Measurements from ENCODE around the gene VAMP1. TPM values are rescaled to one million over a fixed set of nuclear protein-coding genes. Genes with fewer than 3 reads are reported as not detected.

VAMP1 gene
- total and polyA plus RNA-seq, 9 of the 15 experiments (the other 6 are each of a cell fraction or from before 2014, with no cell fraction given): 0.76 to 13.2 (median 4.2) TPM

DNA sequence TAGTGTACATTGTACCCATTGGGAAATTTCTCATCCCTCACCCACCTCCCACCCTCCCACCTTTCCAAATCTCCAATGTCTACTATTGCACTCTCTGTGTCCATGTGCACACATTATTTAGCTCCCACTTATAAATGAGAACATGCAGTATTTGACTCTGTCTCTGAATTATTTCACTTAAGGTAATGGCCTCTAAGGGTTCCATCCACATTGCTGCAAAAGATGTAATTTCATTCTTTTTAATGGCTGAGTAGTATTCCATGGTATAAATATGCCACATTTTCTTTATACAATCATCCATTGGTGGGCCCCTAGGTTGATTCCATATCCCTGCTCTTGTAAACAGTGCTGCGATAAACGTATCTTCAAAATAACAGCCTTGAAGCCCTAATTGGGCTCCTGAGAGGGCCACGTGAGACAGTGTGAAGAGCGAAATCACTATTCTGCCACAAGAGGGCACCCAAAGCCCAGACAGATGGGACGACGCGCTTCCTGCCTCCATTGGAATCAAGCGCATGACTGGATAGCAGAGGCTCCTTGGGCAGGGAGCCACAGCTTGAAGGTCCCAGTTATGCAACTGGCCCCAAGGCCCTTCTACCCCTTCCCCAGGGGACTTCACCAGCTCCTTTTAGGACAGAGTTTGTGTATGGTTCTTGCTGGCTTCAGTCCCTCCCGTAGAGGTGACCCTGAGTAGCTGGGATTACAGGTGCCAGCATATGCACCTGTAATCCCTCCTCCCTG, 47.0 kb downstream of the VAMP1 start (continued):
- TF ChIP-seq TEAD4 (IDR thresholded peaks at IDR 0.05; ENCODE audit: low read length): peak; percentile 32; the same call in 1 of the 2 replicates
- TF ChIP-seq TEAD4 (CRISPR knock-in tag; IDR thresholded peaks at IDR 0.05; ENCODE audit: borderline replicate concordance): no peak
- TF ChIP-seq YY1 (IDR thresholded peaks at IDR 0.05; ENCODE audit: borderline replicate concordance in 1 of 3, control insufficient read depth in 1 of 3, extremely low read depth in 1 of 3, insufficient read depth in 3 of 3, insufficient read length in 1 of 3, insufficient replicate concordance in 2 of 3, low read depth in 1 of 3, low read length in 2 of 3): peak in 2 of 3 experiments; percentile 47 to 71
- TF ChIP-seq, protein P1, sequence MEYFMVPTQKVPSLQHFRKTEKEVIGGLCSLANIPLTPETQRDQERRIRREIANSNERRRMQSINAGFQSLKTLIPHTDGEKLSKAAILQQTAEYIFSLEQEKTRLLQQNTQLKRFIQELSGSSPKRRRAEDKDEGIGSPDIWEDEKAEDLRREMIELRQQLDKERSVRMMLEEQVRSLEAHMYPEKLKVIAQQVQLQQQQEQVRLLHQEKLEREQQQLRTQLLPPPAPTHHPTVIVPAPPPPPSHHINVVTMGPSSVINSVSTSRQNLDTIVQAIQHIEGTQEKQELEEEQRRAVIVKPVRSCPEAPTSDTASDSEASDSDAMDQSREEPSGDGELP (CRISPR knock-in tag; IDR thresholded peaks at IDR 0.05; ENCODE audit: borderline replicate concordance): peak; percentile 51; the same call in 1 of the 2 replicates
- TF ChIP-seq, protein P2, sequence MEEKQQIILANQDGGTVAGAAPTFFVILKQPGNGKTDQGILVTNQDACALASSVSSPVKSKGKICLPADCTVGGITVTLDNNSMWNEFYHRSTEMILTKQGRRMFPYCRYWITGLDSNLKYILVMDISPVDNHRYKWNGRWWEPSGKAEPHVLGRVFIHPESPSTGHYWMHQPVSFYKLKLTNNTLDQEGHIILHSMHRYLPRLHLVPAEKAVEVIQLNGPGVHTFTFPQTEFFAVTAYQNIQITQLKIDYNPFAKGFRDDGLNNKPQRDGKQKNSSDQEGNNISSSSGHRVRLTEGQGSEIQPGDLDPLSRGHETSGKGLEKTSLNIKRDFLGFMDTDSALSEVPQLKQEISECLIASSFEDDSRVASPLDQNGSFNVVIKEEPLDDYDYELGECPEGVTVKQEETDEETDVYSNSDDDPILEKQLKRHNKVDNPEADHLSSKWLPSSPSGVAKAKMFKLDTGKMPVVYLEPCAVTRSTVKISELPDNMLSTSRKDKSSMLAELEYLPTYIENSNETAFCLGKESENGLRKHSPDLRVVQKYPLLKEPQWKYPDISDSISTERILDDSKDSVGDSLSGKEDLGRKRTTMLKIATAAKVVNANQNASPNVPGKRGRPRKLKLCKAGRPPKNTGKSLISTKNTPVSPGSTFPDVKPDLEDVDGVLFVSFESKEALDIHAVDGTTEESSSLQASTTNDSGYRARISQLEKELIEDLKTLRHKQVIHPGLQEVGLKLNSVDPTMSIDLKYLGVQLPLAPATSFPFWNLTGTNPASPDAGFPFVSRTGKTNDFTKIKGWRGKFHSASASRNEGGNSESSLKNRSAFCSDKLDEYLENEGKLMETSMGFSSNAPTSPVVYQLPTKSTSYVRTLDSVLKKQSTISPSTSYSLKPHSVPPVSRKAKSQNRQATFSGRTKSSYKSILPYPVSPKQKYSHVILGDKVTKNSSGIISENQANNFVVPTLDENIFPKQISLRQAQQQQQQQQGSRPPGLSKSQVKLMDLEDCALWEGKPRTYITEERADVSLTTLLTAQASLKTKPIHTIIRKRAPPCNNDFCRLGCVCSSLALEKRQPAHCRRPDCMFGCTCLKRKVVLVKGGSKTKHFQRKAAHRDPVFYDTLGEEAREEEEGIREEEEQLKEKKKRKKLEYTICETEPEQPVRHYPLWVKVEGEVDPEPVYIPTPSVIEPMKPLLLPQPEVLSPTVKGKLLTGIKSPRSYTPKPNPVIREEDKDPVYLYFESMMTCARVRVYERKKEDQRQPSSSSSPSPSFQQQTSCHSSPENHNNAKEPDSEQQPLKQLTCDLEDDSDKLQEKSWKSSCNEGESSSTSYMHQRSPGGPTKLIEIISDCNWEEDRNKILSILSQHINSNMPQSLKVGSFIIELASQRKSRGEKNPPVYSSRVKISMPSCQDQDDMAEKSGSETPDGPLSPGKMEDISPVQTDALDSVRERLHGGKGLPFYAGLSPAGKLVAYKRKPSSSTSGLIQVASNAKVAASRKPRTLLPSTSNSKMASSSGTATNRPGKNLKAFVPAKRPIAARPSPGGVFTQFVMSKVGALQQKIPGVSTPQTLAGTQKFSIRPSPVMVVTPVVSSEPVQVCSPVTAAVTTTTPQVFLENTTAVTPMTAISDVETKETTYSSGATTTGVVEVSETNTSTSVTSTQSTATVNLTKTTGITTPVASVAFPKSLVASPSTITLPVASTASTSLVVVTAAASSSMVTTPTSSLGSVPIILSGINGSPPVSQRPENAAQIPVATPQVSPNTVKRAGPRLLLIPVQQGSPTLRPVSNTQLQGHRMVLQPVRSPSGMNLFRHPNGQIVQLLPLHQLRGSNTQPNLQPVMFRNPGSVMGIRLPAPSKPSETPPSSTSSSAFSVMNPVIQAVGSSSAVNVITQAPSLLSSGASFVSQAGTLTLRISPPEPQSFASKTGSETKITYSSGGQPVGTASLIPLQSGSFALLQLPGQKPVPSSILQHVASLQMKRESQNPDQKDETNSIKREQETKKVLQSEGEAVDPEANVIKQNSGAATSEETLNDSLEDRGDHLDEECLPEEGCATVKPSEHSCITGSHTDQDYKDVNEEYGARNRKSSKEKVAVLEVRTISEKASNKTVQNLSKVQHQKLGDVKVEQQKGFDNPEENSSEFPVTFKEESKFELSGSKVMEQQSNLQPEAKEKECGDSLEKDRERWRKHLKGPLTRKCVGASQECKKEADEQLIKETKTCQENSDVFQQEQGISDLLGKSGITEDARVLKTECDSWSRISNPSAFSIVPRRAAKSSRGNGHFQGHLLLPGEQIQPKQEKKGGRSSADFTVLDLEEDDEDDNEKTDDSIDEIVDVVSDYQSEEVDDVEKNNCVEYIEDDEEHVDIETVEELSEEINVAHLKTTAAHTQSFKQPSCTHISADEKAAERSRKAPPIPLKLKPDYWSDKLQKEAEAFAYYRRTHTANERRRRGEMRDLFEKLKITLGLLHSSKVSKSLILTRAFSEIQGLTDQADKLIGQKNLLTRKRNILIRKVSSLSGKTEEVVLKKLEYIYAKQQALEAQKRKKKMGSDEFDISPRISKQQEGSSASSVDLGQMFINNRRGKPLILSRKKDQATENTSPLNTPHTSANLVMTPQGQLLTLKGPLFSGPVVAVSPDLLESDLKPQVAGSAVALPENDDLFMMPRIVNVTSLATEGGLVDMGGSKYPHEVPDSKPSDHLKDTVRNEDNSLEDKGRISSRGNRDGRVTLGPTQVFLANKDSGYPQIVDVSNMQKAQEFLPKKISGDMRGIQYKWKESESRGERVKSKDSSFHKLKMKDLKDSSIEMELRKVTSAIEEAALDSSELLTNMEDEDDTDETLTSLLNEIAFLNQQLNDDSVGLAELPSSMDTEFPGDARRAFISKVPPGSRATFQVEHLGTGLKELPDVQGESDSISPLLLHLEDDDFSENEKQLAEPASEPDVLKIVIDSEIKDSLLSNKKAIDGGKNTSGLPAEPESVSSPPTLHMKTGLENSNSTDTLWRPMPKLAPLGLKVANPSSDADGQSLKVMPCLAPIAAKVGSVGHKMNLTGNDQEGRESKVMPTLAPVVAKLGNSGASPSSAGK (IDR thresholded peaks at IDR 0.05): peak; percentile 91
- TF ChIP-seq BHLHE40 (IDR thresholded peaks at IDR 0.05; ENCODE audit: low read length): peak; percentile 84
- TF ChIP-seq ZKSCAN1 (IDR thresholded peaks at IDR 0.05; ENCODE audit: low read depth, low read length): no peak
- peak in 1 of 2 experiments; percentile 71; a peak in 1 of 3 replicates for TF ChIP-seq CBX3 (IDR thresholded peaks at IDR 0.05; ENCODE audit: borderline replicate concordance in 1 of 2, low read length in 2 of 2)
- TF ChIP-seq RBM25 (IDR thresholded peaks at IDR 0.05; ENCODE audit: low read depth, low read length, severe bottlenecking): peak; percentile 7
- peak; percentile 44 for TF ChIP-seq EP400 (IDR thresholded peaks at IDR 0.05)
- TF ChIP-seq CTBP1 (IDR thresholded peaks at IDR 0.05; ENCODE audit: borderline replicate concordance): peak; percentile 31; the same call in 1 of the 2 replicates
- peak; percentile 72 to 90 for TF ChIP-seq E2F6 (IDR thresholded peaks at IDR 0.05; ENCODE audit: borderline replicate concordance in 1 of 2, extremely low read depth in 1 of 2, insufficient read depth in 1 of 2, insufficient read length in 1 of 2, low read depth in 1 of 2, low read length in 1 of 2, poor library complexity in 1 of 2, severe bottlenecking in 1 of 2)
